Mesothelial cell of epicardium (in vitro differentiated cells): ENCODE measurements around the gene MAN1C1. TPM values are rescaled to one million over a fixed set of nuclear protein-coding genes. Genes with fewer than 3 reads are reported as not detected.

Experiments
- DNase-seq, 2 experiments: peaks; one replicate each; pipeline ENCODE4 v3.0.0; 2021; ENCODE audit warnings: low spot score in 2 of 2; ENCODE audit not compliant: unreplicated experiment in 2 of 2
- H3K27ac Mint-ChIP-seq: 2 replicates; pipeline ENCODE4 v1.8.0; 2021; ENCODE audit warnings: mixed read lengths
- H3K27me3 Mint-ChIP-seq: 2 replicates; pipeline ENCODE4 v1.8.0; 2021; ENCODE audit warnings: low read depth, mixed read lengths
- H3K36me3 Mint-ChIP-seq: 2 replicates; pipeline ENCODE4 v1.8.0; 2021; ENCODE audit warnings: mixed read lengths
- H3K4me1 Mint-ChIP-seq: 2 replicates; pipeline ENCODE4 v1.8.0; 2021; ENCODE audit warnings: mixed read lengths
- H3K4me3 Mint-ChIP-seq: 2 replicates; pipeline ENCODE4 v1.8.0; 2021; ENCODE audit warnings: mild to moderate bottlenecking, moderate library complexity, mixed read lengths
- H3K9me3 Mint-ChIP-seq: 2 replicates; pipeline ENCODE4 v1.8.0; 2021; ENCODE audit warnings: mixed read lengths
- CTCF ChIP-seq: fragments of 200-600 bp; sonication (generic); IDR thresholded peaks from one replicate; pipeline ENCODE4 v1.5.0; 2021; ENCODE audit warnings: antibody characterized with exemption; ENCODE audit not compliant: unreplicated experiment
- total RNA-seq: library from RNA; stranded (reverse); gene quantifications from 3 replicates; pipeline ENCODE4 v1.2.1, GENCODE V29; 2021

The MAN1C1 gene
- total RNA-seq, 1 donor from 2014 or later = 3.2 TPM

GRCh38 chr1:25772164-25772563 lies 155.6 kb downstream of the MAN1C1 start:
- Mint-ChIP-seq H3K4me3 (no peak overlapping the region), H3K27me3 (peaks cover 54% of the 10 kb centered on the region), H3K36me3 (no peaks in the 10 kb centered on the region), H3K4me1 (peaks cover 54% of the 10 kb centered on the region), H3K27ac (no peak overlapping the region), H3K9me3 (no peaks in the 10 kb centered on the region)
- DNase-seq = no peak
- TF ChIP-seq CTCF = no peak

GRCh38 chr1:25772692-25773245 lies 156.2 kb downstream of the MAN1C1 start:
- H3K36me3 Mint-ChIP-seq = no peaks in the 10 kb centered on the region
- no peak for TF ChIP-seq CTCF
- H3K27me3 Mint-ChIP-seq = peaks cover 60% of the 10 kb centered on the region
- no peak overlapping the region for H3K4me3 Mint-ChIP-seq
- H3K9me3 Mint-ChIP-seq = no peaks in the 10 kb centered on the region
- peaks cover 54% of the 10 kb centered on the region for H3K4me1 Mint-ChIP-seq
- no peak overlapping the region for H3K27ac Mint-ChIP-seq
- DNase-seq = no peak

GRCh38 chr1:25773441-25774125 lies 157.0 kb downstream of the MAN1C1 start:
- Mint-ChIP-seq H3K4me1 (peaks cover 54% of the 10 kb centered on the region), H3K27me3 (peaks cover 66% of the 10 kb centered on the region), H3K4me3 (no peak overlapping the region), H3K9me3 (no peaks in the 10 kb centered on the region), H3K36me3 (no peaks in the 10 kb centered on the region), H3K27ac (no peak overlapping the region)
- TF ChIP-seq CTCF = no peak
- no peak for DNase-seq

GRCh38 chr1:25774206-25774803 lies 157.7 kb downstream of the MAN1C1 start:
- H3K27ac Mint-ChIP-seq = no peak overlapping the region
- TF ChIP-seq CTCF = no peak
- H3K9me3 Mint-ChIP-seq = no peaks in the 10 kb centered on the region
- no peaks in the 10 kb centered on the region for H3K36me3 Mint-ChIP-seq
- no peak overlapping the region for H3K4me3 Mint-ChIP-seq
- no peak for DNase-seq
- peaks cover 65% of the 10 kb centered on the region for H3K27me3 Mint-ChIP-seq
- peaks cover 54% of the 10 kb centered on the region for H3K4me1 Mint-ChIP-seq

GRCh38 chr1:25774921-25775771 lies 158.6 kb downstream of the MAN1C1 start:
- no peak for TF ChIP-seq CTCF
- H3K4me3 Mint-ChIP-seq = no peak overlapping the region
- H3K27me3 Mint-ChIP-seq = peaks cover 59% of the 10 kb centered on the region
- H3K4me1 Mint-ChIP-seq = peaks cover 57% of the 10 kb centered on the region
- no peak for DNase-seq
- H3K27ac Mint-ChIP-seq = no peak overlapping the region
- H3K9me3 Mint-ChIP-seq = no peaks in the 10 kb centered on the region
- H3K36me3 Mint-ChIP-seq = no peaks in the 10 kb centered on the region
